Measurements from ENCODE around the gene CYB5B.

Gene CYB5B

DNA sequence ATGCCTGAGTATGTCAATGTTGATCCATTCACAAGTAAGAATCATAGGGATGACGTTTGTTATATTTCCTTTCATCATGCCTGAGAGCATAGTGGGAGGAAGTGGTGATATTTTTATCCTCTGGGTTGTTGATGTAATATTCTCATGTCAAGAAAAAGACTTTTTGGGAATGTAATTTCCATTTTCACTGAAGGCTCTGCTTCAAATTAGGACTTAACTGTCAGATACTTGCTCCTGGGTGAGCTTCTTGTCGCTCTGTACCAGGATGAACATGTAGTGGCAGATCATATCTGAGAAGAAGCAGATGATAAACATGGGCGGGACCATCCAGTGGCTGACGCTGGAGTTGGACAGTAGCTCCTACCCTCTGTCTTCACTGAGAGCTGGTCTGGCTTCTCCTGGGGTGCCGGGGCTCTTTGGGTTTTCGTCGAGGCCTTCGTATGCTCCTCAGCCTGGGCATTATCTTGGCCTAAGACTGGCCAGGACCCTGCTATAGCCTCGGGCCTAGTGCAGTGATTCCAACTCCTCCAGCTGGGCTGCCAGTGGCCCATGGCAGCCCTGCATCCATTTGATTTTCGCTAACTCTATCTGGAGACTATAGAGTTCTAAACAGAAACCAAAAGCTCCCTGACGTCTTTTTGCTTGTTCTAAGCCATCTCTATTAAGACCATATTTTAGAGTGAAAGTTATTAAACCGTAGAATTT, 19.7 kb downstream of the CYB5B start:
- FAIRE-seq (no peak), DNase-seq (ENCODE audit: low spot score) (no peak)

DNA sequence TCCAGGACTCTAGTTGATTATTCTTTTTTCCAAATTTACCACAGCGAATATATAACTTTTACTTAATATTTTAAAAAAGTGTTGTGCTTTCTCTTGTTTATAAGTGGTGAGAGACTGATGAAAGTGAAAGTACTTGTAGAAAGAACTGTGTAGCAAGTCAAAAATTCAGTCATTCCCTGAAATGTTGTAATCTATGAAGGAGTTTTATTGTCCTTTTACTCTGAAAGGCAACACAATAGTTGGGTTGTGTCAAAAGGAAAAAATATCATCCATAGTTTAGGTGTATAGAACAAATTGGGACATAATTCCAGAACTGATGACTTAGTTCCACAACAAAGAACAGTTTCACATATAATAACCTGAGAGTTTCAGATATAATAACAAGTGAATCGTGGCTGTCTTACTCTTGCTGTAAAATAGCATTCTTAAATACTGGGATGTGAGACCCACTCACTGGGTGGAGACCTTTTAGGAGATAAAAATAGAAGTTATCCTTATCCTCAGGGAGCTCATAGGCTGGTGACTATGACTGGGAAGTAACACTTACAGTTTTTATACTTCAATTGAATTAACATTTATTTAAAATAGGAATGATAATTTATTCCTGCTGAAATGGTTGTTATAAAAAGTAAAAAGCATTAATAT, 20.6 kb downstream of the CYB5B start:
- no peak for DNase-seq (ENCODE audit: low spot score)
- no peak for FAIRE-seq

DNA sequence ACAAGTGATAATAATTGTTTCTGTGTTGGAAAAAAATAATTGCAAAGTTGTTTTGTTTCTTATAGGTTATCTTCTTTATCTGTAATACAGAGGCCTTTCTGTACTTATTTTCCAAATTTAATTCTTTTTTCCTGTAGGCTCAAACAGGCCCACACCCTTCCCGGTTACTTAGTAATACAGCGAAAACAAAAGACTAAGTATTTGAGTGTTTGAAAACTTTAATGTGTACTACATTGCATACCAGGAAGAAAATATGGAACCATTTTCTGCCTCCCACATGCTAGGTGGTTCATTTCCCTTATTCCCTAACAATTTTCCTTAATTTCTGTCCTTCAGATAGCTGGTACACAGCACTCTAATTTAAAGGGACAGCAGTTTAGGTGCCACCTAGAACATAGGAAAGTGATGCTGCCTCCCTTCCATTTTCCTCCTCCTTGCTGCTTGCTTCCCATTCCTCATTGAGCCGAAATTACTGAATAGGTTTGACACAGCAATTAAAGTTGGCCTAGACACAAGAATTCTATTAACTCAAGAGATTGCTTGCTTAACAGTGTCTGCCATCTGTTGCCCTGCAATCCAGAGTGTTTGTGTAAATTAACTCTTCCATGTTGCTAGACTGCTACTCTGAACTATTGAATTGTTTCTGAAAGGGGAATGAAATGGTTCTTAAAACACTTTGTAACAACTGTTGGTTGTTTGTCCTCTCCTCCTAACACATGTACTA, 24.2 kb downstream of the CYB5B start:
- no peak for FAIRE-seq

DNA sequence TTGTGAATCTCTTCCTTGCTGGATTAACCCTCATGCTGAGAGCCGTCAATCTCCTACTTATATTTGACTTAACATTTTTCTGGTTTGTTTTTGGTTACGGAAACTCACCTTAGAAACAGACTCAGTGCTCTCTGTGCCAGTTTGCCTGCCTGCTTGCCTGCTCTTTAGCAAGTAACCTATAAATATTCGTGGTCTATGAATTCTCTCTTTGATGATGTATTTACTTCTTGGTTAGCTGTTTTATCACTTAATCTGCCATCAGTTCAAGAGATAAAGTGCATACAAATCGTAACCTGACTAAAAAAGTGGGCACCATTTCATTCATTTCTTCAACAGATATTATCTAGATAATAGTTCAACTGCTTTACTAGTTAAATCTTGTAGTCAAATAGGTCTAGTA, 26.7 kb downstream of the CYB5B start:
- DNase-seq (ENCODE audit: low spot score) (no peak), FAIRE-seq (no peak)

More for the DNA sequence above, 24.2 kb downstream of the CYB5B start:
- no peak for DNase-seq (ENCODE audit: low spot score)

DNA sequence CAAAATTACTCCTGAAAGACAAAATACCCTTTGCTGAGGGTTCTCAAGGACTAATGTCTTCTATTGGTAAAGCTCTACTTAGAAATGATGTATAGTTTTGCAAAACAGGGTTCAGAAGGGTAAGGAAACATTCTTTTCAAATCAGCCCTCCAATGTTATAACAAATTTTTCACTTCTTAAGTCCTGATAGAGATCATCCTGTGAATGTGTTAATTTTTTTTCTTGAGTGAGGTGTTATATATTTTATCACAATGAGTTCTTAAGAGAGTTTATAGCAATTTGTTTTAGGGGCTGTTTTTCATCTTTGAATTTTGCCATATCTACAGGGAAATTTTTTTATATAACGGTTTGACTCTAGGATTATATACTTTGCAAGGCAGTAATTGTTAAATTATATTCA, 29.5 kb downstream of the CYB5B start:
- DNase-seq (ENCODE audit: low spot score) (no peak), FAIRE-seq (no peak)

DNA sequence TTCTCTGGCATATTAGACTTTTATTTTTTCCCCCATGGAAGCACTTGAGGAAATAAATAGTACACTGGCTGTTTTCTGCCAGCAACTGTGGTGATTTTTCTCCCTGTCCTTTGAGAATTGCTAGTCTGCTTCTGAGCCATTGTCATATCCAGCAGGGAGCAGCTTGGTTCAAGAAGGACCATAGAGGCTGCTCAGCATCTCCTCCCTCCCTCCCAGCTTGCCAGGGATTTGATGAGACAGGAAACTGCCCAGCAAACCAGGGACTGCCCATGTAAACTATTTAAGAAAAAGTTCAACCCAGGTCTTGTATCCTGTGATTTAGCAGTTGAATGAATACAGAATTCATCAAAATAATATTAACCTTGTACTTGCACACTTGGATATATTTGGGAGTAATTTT, 39.5 kb downstream of the CYB5B start:
- DNase-seq (ENCODE audit: low spot score) (no peak), FAIRE-seq (no peak)

DNA sequence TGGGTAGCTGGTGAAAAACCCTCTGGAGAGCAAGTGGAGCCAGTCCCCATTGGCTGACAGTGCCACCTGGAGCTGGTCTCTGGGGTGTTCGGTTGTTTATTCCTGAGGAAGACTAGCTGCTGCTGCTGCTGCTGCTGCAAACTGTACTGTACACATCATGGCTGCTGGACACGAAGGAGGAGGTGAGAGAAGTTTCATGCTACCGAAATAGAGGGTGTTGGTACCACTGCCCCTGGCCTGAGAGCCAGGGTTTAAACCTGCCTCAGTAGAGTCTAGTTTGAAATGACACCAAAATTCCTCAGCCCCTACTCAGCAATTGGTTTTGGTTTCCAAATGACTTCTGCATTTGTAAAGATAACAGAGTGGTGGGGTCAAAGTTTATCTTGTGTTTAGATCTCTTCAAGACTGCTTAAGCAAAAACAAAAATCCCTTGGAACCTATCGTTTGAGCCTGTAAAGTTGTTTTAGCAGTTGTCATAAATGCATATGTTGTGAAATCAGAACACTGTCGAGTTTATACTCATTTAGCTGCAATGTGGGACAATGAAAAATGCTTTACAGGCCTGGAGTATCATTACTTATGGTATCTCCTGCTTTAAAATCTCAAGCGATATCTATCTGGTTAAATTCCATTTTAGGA, 40.8 kb downstream of the CYB5B start:
- FAIRE-seq = no peak
- no peak for DNase-seq (ENCODE audit: low spot score)

DNA sequence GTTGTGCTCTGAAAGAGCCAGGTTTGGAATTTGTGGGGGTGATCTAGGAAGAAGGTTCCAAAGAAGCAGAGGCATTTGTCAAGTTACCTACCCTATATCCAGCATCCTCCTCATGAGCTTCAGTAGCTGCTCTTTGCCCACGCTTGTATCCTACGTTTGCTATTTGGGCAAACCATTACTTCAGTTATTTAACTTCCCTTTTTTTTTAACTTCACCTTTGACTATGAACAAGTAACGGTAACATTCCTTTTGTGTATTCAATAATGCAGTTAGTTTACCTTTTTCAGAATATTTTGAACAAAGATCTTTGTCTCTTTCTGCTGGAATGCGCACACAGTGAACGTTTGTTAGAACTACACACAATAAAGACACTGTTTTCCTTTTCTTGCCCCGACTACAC, 41.5 kb downstream of the CYB5B start:
- DNase-seq (ENCODE audit: low spot score) (no peak), FAIRE-seq (no peak)

DNA sequence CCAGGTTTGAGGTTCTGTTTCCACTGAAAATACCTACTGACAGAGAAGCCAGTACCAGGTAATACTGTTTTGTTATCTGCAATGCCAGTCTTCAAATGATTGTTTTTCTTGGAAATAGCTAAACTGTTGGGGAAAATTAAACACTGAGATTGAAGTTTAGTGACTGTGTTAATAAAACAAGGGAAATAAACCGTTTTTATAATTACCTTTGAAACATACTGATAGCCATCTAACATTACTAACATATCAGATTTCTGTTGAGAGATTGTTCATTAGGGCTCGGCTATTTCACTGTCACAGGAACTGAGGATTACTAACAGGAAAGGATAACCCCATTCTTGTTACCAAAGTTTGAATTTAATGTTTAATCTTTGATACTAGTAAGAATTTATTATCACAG, 42.1 kb downstream of the CYB5B start:
- FAIRE-seq (no peak), DNase-seq (ENCODE audit: low spot score) (no peak)

DNA sequence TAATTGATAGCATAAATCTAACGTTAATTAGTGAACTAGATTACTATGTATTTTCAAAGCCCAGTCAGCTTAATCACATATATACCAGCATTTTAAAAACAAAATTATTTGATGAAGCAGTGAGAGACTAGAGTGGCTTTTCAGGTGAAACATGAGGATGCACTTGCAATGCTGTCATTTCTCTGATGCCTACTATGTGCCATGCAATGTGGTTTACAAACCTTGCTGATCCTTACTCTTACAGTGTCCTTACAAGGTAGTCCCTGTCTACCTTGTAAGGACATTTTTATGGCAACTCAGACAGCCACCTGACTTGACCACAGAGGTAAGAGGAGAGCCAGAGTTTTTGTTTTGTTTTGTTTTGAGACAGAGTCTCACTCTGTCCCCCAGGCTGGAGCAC, 42.7 kb downstream of the CYB5B start:
- no peak for FAIRE-seq
- no peak for DNase-seq (ENCODE audit: low spot score)

DNA sequence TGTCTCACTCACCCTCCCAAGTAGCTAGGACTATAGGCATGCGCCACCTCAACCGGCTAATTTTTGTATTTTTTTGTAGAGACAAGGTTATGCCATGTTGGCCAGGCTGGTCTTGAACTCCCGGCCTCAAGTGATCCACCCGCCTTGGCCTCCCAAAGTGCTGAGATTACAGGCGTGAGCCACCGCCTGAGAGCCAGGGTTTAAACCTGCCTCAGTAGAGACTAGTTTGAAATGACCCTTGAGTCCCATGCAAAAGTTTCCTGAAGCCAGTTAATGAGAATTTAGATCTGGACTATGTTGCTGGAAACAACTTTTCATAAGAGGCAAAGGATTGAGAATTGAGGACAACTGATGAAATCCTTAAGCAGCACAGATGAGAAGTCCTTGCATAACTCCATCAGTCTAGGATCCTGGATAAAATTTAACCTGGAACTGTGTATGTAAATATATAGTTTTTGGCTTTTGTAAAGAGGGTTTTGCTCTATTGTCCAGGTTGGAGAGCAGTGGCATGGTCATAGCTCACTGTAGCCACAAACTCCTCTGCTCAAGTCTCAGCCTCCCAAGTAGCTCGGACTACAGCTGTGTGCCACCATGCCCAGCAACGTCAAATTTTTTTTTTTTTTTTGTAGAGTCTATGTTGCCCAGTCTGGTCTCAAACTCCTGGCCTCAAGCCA, 43.2 kb downstream of the CYB5B start:
- FAIRE-seq (no peak), DNase-seq (ENCODE audit: low spot score) (no peak)

DNA sequence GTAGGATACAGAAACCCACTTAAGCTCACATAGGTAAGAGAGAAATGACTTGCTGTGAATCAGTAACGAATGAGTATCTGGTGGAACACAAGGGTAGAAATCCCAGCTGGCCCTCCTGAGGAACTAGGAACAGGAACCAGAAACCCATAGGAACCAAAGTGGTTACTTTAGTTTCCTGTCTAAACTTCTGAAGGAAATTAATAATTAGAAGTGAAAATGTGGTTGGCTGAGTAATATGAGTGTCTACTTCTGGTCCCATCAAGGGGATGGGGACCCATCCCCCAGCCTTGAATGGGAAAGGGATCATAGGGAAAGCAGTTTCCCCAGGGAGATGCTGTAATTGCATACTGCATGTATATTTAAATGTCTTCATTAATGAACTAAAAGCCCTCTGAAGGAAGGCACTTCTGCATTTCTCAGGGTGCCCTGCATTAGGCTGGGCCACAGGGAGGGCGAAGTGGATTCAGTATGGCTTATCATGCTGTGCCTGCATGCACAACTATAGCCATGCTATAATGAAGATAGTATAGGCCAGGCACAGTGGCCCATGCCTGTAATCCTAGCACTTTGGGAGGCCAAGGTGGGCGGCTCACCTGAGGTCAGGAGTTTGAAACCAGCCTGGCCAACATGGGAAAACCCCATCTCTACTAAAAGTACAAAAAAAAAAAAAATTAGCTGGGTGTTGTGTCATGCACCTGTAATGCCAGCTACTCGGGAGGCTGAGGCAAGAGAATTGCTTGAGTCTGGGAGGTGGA, 45.6 kb downstream of the CYB5B start:
- DNase-seq (ENCODE audit: low spot score) (no peak), FAIRE-seq (no peak)

DNA sequence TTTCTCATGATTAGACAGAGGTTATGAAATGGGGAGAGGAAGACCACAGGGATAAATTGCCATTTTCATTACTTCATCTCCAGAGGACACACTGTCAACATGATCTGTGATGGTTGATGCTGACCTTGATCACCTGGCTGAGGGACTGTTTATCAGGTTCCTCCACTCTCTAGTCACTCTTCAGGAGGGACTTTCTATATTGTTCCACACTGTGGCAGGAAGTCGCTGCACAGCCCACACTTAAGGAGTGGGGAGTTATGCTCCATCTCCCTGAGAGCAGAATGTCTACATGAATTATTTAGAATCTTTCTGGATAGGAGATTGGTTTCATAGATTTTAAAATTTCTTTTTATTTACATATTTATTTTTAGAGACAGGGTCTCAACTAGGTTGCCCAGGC, 46.7 kb downstream of the CYB5B start:
- DNase-seq (ENCODE audit: low spot score) (no peak), FAIRE-seq (no peak)

DNA sequence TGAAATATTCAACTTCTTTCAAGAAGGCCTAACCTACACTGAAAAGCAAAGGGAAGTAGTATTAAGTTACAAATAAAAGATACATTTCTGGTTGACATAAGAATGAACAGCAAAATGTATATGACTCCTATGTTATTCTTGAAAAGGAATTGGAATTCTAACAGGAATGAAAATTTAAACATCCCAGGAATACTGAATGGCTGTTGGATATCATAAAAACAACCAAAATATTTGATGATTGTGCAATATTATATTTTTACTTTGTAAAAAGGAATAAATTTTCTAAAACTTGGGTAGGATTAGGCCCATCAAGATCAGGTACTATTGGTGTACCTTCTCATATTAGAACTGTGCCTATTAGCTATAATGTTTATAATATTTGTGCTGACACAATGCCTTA, 50.0 kb downstream of the CYB5B start:
- DNase-seq (ENCODE audit: low spot score) (no peak), FAIRE-seq (no peak)

DNA sequence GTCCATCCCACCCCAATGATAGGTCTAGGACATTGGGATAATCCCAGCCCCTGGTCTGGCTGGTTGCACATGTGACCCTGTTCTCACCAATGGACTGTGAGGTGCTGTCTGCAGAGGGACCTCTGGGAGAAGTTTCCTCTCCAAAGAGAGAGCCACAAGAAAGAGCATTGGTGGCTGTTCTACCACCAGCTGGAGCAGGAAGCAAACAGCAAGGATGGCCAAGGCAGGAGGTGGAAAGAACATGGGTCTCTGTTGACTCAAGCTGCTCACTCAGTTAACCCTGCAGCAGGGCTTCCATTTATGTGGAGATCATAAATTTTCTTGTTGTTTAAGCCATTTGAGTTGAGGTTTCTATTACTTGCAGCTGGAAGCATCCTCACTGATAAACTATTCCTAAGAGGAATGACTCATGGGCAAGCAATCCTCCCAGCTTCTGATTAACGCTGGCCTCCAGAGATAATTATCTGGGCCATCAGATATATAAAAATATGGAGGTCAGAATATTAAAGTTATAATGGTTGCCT, 52.6 kb downstream of the CYB5B start:
- FAIRE-seq (peak; percentile 84), DNase-seq (ENCODE audit: low spot score) (peak; percentile 86)

DNA sequence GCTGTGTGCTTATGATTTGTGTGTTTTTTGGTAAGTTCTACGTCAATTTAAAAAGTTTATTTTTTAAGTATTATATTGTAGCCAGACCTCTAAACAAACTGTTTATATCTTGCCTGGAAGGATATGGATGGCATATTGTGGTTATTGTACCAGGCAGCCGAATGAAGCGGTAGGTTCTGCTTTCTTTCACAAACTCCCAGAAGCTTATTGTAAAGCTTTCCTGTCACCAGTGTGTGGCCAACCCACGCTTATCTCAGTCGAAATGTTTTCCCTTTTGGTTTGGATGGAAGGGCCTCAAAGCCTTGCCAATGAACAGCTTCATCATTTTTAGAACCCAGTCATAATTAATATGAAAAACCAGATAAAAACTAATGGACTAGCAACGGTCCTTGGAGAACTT, 53.1 kb downstream of the CYB5B start:
- FAIRE-seq (no peak), DNase-seq (ENCODE audit: low spot score) (no peak)

DNA sequence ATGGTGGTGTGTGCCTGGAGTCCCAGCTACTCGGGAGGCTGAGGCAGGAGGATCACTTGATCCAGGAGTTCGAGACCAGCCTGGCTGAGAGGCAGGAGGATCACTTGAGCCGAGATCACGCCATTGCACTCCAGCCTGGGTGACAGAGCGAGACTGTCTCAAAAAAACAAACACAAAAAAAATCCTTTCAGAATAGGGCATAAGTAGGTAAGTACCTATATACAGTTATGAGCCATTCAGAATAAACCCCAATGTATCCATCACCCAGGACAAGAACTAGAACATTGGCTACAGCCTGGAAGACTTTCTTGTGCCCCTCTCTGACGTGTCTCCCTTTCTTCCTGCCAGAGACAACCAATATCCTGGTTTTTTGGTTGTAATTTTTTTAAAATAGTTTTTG, 54.3 kb downstream of the CYB5B start:
- no peak for DNase-seq (ENCODE audit: low spot score)
- FAIRE-seq = no peak

DNA sequence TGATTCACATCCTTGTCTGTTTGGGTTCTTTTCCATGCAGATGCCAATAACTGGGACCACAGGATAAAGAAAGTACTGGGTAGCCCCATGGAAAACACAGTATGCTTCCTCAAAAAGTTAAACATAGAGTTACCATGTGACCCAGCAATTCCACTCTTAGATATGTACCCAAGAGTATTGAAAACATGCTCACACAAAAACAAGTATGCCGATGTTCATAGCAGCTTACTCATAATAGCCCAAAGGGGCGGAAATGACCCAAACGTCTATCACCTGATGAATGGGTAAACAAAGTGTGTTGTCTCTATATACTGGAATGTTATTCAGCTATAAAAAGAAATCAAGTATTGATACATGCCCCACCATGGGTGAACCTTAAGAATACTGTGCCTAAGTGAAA, 55.4 kb downstream of the CYB5B start:
- no peak for DNase-seq (ENCODE audit: low spot score)
- FAIRE-seq = no peak

DNA sequence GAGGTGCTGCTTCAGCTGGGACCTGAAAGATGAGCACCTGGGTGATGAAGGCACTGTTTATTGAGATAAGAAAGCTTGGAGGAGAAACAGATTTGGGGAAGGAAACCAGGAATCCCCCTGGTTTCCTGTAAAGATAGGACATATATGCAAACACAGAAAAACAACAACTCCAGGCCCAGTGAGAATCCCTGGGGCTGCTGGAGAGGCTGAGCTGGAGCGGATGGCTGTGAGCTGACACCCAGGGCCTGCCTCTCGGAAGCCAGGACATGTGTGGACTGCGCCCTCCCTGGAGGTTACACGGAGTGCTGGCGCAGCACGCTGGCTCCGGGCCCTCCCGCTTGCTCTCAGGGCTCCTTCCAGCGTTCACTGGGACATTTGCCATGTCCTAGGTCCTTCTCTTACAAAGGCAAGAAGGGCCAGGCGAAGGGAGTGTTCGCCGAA, 57.5 kb downstream of the CYB5B start:
- FAIRE-seq (no peak), DNase-seq (ENCODE audit: low spot score) (no peak)

DNA sequence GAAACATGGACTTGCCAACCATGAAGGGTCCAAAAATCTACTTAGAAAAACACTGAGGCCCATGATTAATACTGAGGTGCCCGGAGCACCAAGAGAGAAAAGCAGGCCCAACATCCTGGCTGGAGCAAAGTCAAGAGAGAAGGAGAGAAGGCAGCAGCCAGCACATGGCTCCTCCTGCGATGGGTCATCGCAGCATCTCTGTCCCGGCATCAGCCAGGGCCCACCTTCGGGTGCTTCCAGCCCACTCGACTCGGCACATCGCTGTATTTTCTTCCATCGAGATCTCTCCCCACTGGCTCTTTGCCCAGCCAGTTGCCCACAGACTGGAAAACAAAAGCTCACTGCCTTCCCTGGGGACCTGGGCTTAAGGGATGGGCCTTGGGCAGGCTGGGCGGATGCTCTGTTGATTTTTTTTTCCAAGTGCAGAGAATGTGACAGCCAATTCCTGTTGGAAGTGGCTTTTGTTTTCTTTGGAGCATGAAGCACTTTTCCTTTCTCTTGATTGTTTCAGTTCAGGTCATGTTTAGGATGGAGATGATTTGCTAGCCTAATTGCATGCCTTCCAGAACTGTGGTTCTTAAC, 58.1 kb downstream of the CYB5B start:
- FAIRE-seq = no peak
- DNase-seq (ENCODE audit: low spot score) = no peak
